Measurements from ENCODE around the gene ITGA11. TPM values are rescaled to one million over a fixed set of nuclear protein-coding genes. Genes with fewer than 3 reads are reported as not detected.

Gene ITGA11
- total RNA-seq, 3 donors from 2014 or later (not counting 1 experiment from before 2014, with no cell fraction given) = not detected

- Histone ChIP-seq H3K9me3 (ENCODE audit: control insufficient read depth, insufficient read depth, low read length) (no peaks in the 10 kb centered on the region), H3K36me3 (ENCODE audit: control insufficient read depth, insufficient read depth, low read length) (no peaks in the 10 kb centered on the region), H3K27ac (ENCODE audit: low read length) (no peak overlapping the region), H3K27me3 (ENCODE audit: control insufficient read depth, insufficient read depth, low read length) (peaks cover 4% of the 10 kb centered on the region), H3K4me3 (ENCODE audit: low read length) (no peak overlapping the region), H3K4me1 (ENCODE audit: control insufficient read depth, insufficient read depth, low read length) (peaks cover 9% of the 10 kb centered on the region)
- WGBS (ENCODE audit: insufficient coverage) = no CpG with 5 or more reads among the region's 3 CpGs
- TF ChIP-seq, protein P1, sequence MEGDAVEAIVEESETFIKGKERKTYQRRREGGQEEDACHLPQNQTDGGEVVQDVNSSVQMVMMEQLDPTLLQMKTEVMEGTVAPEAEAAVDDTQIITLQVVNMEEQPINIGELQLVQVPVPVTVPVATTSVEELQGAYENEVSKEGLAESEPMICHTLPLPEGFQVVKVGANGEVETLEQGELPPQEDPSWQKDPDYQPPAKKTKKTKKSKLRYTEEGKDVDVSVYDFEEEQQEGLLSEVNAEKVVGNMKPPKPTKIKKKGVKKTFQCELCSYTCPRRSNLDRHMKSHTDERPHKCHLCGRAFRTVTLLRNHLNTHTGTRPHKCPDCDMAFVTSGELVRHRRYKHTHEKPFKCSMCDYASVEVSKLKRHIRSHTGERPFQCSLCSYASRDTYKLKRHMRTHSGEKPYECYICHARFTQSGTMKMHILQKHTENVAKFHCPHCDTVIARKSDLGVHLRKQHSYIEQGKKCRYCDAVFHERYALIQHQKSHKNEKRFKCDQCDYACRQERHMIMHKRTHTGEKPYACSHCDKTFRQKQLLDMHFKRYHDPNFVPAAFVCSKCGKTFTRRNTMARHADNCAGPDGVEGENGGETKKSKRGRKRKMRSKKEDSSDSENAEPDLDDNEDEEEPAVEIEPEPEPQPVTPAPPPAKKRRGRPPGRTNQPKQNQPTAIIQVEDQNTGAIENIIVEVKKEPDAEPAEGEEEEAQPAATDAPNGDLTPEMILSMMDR (IDR thresholded peaks at IDR 0.05) = no peak
- DNase-seq (no peak), ATAC-seq (no peak)
- H3K4me3 Mint-ChIP-seq = no peak overlapping the region
- H3K27ac Mint-ChIP-seq = no peak overlapping the region
- H3K36me3 Mint-ChIP-seq = no peaks in the 10 kb centered on the region
- no peaks in the 10 kb centered on the region for H3K9me3 Mint-ChIP-seq
- peaks cover 19 to 23% of the 10 kb centered on the region in 2 donors for H3K27me3 Mint-ChIP-seq (ENCODE audit: low read depth in 2 of 2)
- intact Hi-C loops (cut with micrococcal nuclease) = no loop called here
- H3K4me1 Mint-ChIP-seq = peaks cover 0 to 5% of the 10 kb centered on the region in 2 donors
Measured at GRCh38 chr15:68261241-68261640, 170.7 kb downstream of the ITGA11 start.

- H3K4me3 Mint-ChIP-seq = no peak overlapping the region
- no peak for DNase-seq
- WGBS (ENCODE audit: insufficient coverage) = 93% methylated on average over 2 of the region's 2 CpGs
- H3K27me3 ChIP-seq (ENCODE audit: control insufficient read depth, insufficient read depth, low read length) = peaks cover 4% of the 10 kb centered on the region
- intact Hi-C loops (cut with micrococcal nuclease) = no loop called here
- H3K9me3 ChIP-seq (ENCODE audit: control insufficient read depth, insufficient read depth, low read length) = no peaks in the 10 kb centered on the region
- H3K36me3 ChIP-seq (ENCODE audit: control insufficient read depth, insufficient read depth, low read length) = no peaks in the 10 kb centered on the region
- TF ChIP-seq, protein P1 (IDR thresholded peaks at IDR 0.05) = no peak
- H3K27me3 Mint-ChIP-seq (ENCODE audit: low read depth in 2 of 2) = peaks cover 17 to 24% of the 10 kb centered on the region in 2 donors
- no peak for ATAC-seq
- H3K4me3 ChIP-seq (ENCODE audit: low read length) = no peak overlapping the region
- H3K27ac Mint-ChIP-seq = no peak overlapping the region
- peaks cover 10% of the 10 kb centered on the region for H3K4me1 ChIP-seq (ENCODE audit: control insufficient read depth, insufficient read depth, low read length)
- no peaks in the 10 kb centered on the region for H3K36me3 Mint-ChIP-seq
- H3K4me1 Mint-ChIP-seq = peaks cover 0 to 5% of the 10 kb centered on the region in 2 donors
- H3K9me3 Mint-ChIP-seq = no peaks in the 10 kb centered on the region
- H3K27ac ChIP-seq (ENCODE audit: low read length) = no peak overlapping the region
Measured at GRCh38 chr15:68259883-68260282, 172.1 kb downstream of the ITGA11 start.

DNA sequence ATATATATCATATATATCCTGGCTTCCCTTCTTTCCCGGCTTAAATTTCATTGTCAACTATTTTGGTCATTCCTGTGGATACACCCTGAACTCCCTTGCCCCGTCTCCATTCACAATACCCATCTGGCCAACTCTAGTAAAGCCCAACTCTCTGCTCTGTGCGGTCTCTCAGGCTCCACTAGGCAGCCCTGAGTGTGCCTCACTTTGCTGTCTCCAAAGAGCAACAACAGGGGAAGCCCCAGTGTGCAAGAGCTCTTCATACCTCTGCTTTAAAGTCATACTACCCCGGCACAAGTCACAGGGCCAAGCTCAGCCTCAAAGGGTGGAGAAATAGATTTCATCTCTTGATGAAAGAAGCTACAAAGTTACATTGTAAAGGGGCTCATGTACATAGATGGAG is 173.3 kb downstream of the ITGA11 start:
- Histone ChIP-seq H3K4me3 (ENCODE audit: low read length) (no peak overlapping the region), H3K27ac (ENCODE audit: low read length) (no peak overlapping the region), H3K27me3 (ENCODE audit: control insufficient read depth, insufficient read depth, low read length) (peaks cover 4% of the 10 kb centered on the region), H3K36me3 (ENCODE audit: control insufficient read depth, insufficient read depth, low read length) (no peaks in the 10 kb centered on the region), H3K4me1 (ENCODE audit: control insufficient read depth, insufficient read depth, low read length) (peaks cover 10% of the 10 kb centered on the region), H3K9me3 (ENCODE audit: control insufficient read depth, insufficient read depth, low read length) (no peaks in the 10 kb centered on the region)
- intact Hi-C loops (cut with micrococcal nuclease) = no loop called here
- no peaks in the 10 kb centered on the region for H3K9me3 Mint-ChIP-seq
- H3K27ac Mint-ChIP-seq = no peak overlapping the region
- peaks cover 15 to 20% of the 10 kb centered on the region in 2 donors for H3K27me3 Mint-ChIP-seq (ENCODE audit: low read depth in 2 of 2)
- no peaks in the 10 kb centered on the region for H3K36me3 Mint-ChIP-seq
- 90% methylated on average over 3 of the region's 4 CpGs for WGBS (ENCODE audit: insufficient coverage)
- DNase-seq = peak in 1 of 2 donors; percentile 56
- H3K4me3 Mint-ChIP-seq = no peak overlapping the region
- TF ChIP-seq, protein P1 (IDR thresholded peaks at IDR 0.05) = no peak
- H3K4me1 Mint-ChIP-seq = peaks cover 0 to 5% of the 10 kb centered on the region in 2 donors
- ATAC-seq = no peak

Data from natural killer cell (primary cell).